Measurements from ENCODE around the gene PLEKHA6.

The PLEKHA6 gene

DNA sequence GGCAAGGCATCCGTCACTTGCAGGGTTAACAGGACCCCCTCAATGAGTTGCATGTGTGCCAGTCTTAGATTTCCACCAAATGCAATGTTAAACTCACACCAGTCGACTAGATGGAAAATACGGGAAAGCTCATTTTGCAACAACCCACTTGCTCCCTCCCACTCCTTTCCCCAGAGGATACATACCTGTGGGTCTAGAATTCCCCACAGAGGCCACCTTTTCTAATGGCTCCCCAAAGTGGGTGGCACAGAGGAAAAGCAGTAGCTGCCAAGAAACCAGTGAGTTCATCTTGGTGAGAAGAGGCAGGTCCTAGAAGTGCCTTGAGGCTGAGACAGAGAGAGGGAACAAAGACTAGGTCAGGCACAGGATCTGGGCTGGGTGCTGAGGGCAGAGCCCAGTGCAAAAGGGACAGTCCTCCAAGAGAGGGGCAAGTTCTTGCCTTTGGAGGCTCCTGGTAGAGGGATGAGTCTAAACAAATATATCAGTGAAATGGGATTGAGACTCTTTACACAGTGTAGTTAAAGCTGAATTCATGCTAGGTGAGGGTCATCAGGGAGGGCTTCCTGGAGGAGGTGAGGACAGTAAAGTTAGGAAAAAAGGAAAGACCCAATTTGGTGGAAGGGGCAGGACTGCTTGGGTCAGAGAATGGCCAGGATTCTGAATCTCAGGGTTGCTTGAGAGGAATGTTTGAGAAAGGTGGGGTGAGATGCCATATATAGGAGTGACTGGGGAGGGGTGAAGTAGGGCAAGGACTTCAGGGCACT lies 167.0 kb downstream of the PLEKHA6 start:
- no peak for DNase-seq (ENCODE audit: low spot score)
- no peak for FAIRE-seq

- no peak for FAIRE-seq
- DNase-seq (ENCODE audit: low spot score): no peak
Measured at GRCh38 chr1:204192046-204192445, 167.7 kb downstream of the PLEKHA6 start.

GRCh38 chr1:204191456-204191855 lies 168.3 kb downstream of the PLEKHA6 start:
- DNase-seq (ENCODE audit: low spot score): no peak
- FAIRE-seq: no peak

DNA sequence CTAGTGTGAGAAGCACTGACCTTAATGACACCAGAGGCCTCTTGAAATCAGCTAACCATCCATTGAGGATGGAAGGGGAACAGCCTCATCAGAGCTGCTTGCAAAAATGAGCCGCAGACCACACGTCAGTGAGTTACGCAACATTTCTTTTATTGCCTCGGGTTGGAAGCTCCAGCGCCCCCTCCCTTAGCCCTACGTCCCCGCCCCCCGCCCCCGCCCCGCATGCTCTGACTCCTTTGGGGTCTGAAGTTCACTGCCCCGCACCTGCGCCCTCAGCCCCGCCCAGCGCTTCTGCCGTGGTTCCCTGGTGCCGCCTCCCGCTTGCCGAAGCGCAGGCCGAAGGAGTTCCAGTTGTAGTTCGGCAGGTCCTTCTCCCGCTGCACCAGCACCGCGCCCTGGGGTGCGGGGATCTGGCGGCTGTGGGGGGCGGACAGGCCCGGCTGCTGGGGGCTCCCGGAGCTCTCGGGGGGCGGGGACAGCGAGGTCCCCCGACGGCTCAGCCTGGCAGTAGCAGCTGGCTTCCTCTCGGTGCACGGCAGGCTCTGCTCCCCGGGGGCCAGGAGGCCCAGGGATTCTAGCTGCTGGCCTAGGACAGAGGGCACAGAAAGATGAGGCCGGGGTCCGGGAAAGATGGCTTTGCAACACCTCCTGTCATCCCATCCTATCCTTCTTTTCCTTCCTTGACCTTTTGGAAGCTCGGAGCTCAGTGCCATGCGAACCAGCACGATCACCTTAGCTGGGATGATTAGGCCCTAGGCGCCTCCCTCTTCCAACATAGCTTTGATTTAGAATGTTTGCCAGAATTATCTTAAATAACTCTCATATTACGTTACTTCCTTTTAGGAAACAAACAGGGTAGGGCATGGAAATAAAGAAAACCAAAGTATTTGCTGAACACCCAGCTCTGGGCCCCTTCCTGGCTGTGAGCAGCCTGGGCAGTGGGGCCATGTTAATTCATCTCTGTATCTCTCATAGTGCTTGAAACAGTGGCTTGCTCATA lies 169.2 kb downstream of the PLEKHA6 start:
- no peak for FAIRE-seq
- DNase-seq (ENCODE audit: low spot score): no peak

DNA sequence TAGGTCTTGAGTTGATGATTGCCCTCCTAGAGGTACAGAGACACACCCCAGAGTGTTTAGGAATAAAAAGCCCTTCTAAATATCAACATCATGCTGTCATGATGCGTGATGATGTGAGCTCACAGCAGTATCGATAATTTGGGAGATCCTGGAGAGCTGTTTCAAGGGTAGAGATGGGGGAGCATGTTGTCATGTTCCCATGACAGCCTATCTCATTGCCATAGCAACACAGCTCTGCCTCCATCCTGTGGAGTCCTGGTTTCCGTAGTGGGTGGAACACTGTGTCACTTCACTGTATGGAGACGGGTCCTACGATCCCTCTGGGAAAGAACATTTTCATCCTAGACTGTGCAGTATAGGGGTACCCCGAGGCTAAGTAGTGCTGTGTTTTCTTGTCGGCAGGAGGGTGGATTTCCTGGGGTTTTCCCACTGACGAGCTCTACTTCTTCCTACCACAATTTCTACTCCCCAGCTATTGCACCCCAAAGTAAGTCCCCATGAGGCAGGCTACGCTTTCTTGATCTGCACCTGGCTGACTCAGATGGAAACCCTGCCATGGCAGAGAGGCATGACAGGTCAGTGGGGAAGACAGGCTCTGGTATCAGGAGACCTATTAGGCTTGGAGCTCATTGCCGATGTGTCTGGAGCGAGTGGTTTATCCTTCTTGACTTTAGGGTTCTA lies 170.6 kb downstream of the PLEKHA6 start:
- FAIRE-seq: no peak

DNA sequence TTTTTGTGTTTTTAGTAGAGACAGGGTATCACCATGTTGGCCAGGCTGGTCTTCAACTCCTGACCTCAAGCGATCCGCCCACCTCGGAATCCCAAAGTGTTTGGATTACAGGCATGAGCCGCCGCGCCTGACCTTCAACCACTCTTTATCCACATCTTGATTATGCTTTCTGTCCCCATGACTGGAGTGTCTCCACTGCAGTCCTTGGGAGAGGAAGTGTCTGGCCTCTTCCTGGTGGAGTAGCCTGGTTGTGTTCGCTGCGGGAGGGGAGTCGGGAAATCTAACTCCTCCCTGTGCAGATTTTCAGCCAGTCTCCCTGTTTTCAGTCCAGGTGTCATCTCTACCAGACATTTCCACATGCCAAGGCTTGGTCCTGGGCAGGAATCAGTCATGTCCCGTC lies 173.1 kb downstream of the PLEKHA6 start:
- DNase-seq (ENCODE audit: low spot score) (no peak), FAIRE-seq (no peak)

More for the DNA sequence above, 170.6 kb downstream of the PLEKHA6 start:
- DNase-seq (ENCODE audit: low spot score): no peak

- DNase-seq (ENCODE audit: low spot score) (no peak), FAIRE-seq (no peak)
Measured at GRCh38 chr1:204181116-204181515, 178.6 kb downstream of the PLEKHA6 start.

- FAIRE-seq (no peak), DNase-seq (ENCODE audit: low spot score) (no peak)
Measured at GRCh38 chr1:204180133-204180532, 179.6 kb downstream of the PLEKHA6 start.

DNA sequence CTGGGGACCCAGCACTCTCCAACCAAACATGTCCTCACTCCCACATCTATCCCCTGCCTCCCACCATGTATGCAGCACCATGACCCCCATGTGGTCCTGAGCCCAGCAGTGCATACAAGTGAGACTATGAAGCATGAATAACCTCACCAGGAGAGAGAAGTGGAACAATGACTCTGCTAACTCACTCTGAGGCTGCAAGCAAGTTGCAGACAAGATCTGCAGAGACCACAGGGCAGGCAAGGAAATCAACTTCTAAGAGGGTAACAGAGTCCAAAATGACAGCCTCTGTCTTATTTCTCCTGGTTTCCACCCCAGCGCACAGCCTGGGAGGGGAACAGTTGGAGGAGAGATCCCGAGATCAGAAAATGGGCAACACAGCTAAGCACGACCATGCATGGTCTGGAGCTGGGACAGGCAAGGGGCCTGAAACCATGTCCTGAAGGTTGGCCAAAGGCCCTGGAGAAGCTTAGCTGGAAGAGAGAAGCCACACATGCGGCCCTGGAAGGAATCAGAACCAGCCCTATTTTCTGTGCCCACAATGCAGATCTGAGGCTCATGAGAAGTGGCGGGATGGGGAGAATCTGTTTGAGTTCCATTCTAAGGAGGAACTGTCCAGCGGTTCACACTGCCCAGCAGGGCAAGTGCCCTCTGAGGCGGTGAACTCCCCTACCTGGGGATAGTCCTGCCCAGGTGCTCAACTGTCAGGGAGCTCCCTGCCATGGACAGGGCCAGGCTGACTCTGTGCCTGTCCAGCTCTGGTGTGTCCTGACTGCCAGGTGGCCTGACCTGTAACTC lies 181.0 kb downstream of the PLEKHA6 start:
- DNase-seq (ENCODE audit: low spot score) (no peak), FAIRE-seq (no peak)

GRCh38 chr1:204177133-204177532 lies 182.6 kb downstream of the PLEKHA6 start:
- FAIRE-seq (peak; percentile 5), DNase-seq (ENCODE audit: low spot score) (no peak)

GRCh38 chr1:204176049-204176448 lies 183.7 kb downstream of the PLEKHA6 start:
- DNase-seq (ENCODE audit: low spot score) (no peak), FAIRE-seq (no peak)

GRCh38 chr1:204174958-204175357 lies 184.8 kb downstream of the PLEKHA6 start:
- DNase-seq (ENCODE audit: low spot score): no peak
- no peak for FAIRE-seq

DNA sequence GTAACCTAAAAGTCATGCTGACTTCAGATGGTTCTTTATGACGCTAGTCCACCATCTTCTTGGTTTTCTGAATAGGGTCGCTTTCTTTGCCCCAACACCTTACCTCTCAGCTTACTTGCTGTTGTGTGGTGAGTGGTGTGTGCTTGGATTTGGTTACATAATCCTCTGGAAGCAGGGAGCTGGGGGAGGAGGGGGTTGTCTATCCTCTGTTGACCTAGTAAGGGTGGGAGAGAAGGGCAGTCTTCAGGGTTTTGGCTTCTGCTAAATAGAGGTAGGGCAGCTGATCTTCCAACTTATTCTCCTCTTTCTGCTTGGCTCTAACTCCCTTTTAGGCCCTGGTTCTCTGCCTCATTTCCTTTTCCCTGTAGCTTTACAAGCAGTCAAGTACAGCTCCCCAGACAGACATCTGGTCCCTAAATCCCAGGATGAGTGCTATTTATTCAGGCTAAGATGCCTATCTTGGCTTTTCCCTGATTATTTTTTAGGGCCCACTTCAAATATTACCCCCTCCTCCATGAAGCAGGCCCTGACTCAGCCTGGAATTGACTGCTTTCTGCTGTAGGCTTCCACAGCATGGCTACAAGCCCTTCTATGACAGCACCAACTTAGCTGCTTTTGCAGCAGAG lies 187.2 kb downstream of the PLEKHA6 start:
- FAIRE-seq (no peak), DNase-seq (ENCODE audit: low spot score) (no peak)

GRCh38 chr1:204171751-204172178 lies 188.0 kb downstream of the PLEKHA6 start:
- DNase-seq (ENCODE audit: low spot score) (peak; percentile 68), FAIRE-seq (peak; percentile 86)

DNA sequence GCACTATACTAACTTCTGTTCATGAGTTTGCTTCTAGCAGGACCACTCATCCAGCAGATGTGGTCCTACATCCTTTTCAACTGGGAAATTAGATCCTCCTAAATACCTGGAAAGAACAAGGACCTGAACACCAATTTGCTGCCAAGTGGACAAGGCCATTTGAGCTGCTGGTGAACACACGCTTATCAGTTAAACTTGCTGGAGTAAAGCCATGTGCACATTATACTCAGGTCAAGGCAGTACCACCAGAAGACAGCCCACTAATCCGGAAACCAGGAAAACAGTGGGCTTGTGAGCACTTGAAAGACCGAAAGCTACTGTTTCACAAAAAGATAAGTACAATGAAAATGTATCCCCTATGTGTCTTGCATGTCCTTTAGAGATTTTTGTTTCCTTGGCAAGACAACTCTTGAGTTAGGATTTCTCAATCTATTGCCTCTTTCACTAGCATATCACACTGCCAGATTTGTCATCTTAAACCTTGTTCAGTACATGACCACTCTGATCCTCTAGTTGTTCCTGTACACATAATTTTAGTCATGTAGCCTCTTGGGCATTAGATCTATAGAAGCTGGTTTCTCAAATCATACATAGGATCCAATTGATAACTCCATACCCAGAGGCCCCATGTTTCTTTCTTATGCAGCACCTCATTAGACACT lies 189.1 kb downstream of the PLEKHA6 start:
- DNase-seq (ENCODE audit: low spot score): no peak
- no peak for FAIRE-seq

DNA sequence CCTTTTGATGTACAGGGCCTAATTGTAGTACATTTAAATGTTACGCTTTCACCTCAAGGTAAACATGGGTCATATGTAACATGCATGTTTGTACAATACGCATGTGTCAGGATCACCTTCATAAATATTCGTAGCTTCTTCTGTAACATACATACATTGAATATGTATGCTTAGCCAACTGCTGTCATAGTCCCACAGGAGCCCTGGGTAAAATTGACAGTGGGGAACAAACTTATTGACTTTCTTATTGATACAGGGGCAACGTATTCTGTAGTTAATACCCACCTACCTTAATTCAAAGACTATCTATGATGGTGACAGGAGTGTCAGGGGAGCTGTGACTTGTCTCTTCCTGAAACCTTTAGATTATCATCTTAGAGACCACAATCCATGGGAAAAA lies 189.9 kb downstream of the PLEKHA6 start:
- no peak for DNase-seq (ENCODE audit: low spot score)
- no peak for FAIRE-seq
